RCC 7860 (cell line): ENCODE measurements around the gene GTF3C2.
A peak's percentile ranks its signal among the peaks of the same experiment; 100 is the strongest.
"Not testable (repeated sequence)": the region's sequence is repeated elsewhere in the genome, so short reads cannot be mapped to it uniquely, and the experiment has no call there.

Experiments
- DNase-seq: peaks from one replicate; pipeline ENCODE4 v3.0.0-alpha.2; 2015; ENCODE audit warnings: low spot score
- FAIRE-seq: peaks from 2 replicates; lab custom pipeline; 2012; peaks lifted over from hg19 to GRCh38; lab: Jason Lieb, UNC

The GTF3C2 gene

DNA sequence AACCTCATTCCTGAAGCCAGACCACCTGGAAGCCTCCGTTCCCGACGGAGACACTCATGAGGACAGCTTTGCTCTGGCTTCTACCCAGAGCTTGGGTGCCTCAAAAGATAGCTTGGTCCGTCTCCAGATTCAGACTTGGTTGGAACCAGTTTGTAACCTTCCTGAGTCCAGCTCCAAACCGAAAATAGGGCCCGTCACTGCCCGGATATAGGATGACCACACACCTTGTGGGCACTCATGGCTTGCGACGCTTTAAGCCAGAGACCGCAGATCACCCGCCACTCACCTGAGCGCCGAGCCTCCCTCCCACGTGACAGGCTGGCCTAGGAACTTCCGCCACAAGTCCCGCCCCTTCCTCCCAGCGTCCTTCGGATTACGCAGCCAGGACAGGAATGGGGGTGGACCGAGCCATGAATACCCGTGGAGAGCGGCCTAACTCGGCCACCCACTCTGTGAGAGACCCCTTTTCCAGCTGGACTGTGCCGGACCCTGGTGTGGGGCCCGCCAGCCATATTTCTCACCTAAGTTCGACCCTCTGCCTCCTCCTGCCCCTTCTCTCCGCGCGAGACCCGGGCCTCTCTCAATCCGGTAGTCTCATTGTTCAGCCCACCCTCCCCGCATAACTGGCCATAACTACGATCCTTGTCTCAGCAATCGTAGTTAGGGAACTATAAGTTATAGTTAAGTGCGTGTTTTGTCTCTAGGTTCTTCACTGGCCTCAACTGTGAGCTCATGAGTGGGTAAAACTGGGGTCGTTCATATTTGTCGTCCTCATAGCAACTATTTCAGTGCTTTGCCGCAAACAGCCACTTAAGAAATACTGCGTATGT lies 33.6 kb downstream of the GTF3C2 start, which contains the start of gene MPV17:
Gene MPV17, minus strand, starts transcription at position 332 of the 830 bp plus-strand sequence. CDS start 580 bp downstream, outside the sequence.
- DNase-seq = peak; percentile 83
- no peak for FAIRE-seq

DNA sequence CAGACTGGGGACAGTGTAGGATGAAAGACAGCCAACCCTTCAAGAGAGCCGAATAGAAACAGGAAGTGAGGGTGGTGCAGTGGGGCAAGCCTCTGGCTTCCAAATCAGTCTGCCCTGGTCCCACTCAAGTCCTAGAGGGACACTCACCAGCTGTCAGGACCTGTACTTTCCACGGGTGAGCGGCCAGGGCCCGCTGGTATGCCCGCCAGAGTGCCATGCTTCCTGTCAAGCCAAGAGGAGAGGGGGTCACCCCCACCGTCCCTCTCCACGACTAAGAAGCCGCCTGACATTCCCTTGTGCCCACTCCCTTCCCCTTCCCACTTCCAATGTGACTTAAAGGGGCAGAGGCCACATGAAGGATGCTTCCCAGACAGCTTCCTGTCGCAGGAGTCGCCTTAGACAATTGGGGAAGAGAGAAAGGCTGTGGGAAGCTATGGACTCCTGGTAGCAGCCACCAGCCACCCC lies 34.2 kb downstream of the GTF3C2 start:
- DNase-seq = peak; percentile 23
- no peak for FAIRE-seq

- FAIRE-seq = peak; percentile 93
- DNase-seq = peak; percentile 99
These were observed 35.5 kb downstream of the GTF3C2 start for GRCh38 chr2:27320958-27321543.

DNA sequence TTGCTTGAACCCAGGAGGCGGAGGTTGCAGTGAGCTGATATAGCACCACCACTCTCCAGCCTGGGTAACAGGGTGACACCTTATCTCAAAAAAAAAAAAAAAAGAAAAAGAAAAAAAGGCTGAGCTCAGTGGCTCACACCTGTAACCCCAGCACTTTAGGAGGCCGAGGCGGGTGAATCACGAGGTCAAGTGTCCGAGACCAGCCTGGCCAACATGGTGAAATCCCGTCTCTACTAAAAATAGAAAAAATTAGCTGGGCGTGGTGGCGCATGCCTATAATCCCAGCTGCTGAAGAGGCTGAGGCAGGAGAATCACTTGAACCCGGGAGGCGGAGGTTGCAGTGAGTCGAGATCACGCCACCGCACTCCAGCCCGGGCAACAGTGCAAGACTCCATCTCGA lies 36.7 kb downstream of the GTF3C2 start:
- not testable (repeated sequence) for FAIRE-seq, DNase-seq

- no peak for FAIRE-seq
- no peak for DNase-seq
These were observed 39.7 kb downstream of the GTF3C2 start for GRCh38 chr2:27316655-27317412.

GRCh38 chr2:27315122-27315521 lies 41.4 kb downstream of the GTF3C2 start:
- FAIRE-seq (no peak), DNase-seq (no peak)

- DNase-seq (no peak), FAIRE-seq (no peak)
These were observed 41.9 kb downstream of the GTF3C2 start for GRCh38 chr2:27314709-27315108.

DNA sequence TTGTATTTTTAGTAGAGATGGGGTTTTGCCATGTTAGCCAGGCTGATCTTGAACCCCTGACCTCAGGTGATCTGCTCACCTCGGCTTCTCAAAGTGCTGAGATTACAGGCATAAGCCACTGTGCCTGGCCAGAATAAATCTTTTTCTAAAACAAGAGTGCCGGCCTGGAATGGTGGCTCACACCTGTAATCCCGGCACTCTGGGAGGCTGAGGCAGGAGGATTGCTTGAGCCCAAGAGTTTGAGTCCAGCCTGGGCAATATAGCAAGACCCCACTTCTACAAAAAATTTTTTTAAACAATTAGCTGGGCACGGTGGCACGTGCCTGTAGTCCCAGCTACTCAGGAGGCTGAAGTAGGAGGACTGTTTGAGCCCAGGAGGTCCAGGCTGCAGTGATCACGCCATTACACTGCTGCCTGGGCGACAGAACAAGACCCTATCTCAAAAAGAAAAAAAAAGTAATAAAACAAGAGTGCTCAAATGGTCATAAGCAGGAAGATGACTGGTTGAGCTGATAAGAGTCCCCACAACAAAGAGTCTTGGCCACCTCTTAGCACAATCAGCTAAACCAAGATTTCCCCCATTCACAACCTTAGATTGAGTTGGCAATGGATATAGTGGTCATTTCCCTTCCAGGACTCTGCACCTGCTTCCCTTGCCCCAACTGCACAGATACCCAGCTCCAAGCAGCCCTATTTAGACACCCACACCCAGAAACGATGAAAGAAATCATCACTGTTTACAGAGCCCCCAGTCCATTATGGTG lies 42.5 kb downstream of the GTF3C2 start:
- no peak for FAIRE-seq

GRCh38 chr2:27312152-27312551 lies 44.4 kb downstream of the GTF3C2 start:
- FAIRE-seq (no peak), DNase-seq (no peak)

More for the DNA sequence above, 42.5 kb downstream of the GTF3C2 start:
- DNase-seq = no peak

- DNase-seq (no peak), FAIRE-seq (no peak)
These were observed 46.9 kb downstream of the GTF3C2 start for GRCh38 chr2:27309651-27310050.

DNA sequence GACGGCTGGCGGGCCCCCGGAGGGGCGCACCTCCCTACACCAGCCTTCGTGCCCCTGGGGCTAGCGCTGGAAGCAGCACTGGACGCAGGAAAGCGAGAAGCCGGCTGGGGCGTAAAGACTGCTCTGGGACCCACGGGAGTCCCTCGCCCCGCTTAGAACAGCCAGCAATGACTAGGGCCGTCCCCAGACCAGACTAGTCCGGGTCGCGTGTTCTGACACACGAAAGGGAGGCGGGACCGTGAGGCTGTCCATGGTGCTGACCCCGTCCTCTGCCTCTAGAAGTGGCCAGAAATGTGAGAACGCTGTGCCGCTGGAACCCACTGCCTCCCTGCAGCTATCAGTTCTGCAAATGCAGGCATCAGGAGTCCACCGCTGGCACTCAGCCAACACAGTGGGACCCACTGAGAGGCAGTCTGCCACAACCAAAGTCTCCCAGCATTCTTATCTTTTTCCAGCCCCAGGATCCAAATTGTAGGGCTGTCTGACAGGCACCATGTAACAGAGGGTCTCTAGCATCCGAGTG lies 48.1 kb downstream of the GTF3C2 start, which contains the start of gene UCN:
Gene UCN, minus strand, starts transcription at position 87 of the 523 bp plus-strand sequence. CDS start 550 bp downstream, outside the sequence.
- FAIRE-seq (no peak), DNase-seq (no peak)

GRCh38 chr2:27307545-27308358 lies 48.8 kb downstream of the GTF3C2 start:
- no peak for FAIRE-seq
- DNase-seq = no peak

DNA sequence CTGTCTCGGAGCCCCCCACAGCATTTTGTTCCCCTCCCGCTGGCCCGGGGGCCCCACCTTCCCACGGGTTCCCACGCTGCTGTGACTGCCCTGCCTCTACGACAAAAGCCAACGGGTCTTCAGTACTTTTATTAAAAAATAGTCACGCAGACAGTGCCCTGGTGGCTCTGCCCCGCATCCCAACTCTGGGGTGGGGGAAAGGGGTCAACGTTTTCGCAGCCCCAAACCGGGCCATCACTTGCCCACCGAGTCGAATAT lies 49.3 kb downstream of the GTF3C2 start:
- no peak for DNase-seq
- no peak for FAIRE-seq

DNA sequence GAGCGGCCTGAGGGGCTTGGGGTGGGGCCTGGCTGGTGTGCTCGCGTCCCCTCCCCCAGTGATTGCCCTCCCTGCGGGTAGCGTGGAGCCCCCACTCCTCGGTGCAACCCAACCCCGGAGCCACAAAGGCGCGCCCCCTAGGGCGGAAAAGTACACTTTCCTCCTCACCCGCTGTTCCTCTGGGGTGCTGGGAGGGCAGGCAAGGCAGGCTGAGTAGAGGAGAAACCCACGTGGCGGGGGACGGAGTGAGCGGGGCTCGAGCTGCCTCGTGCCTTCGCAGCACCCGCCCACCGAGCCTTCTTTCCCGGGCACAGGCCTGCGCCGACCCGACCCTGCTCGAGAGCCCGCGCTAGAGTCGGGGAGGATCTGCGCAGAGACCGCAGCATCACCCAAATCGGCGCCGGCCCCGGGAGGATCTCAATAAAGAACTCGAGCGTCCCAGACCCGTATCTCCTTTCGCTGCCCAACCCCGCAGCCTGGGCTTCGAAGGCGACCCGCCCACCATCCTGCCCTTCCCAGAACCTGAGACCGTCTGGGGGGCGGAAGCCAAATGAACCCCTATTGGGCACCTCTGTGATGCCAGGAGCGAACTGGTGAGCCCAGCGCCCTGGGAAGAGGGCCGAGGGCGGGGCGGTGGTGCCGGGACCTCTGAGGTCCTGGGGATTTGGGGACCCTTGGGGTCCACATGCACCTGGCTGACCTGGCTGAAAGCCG lies 49.8 kb downstream of the GTF3C2 start:
- FAIRE-seq (no peak), DNase-seq (no peak)

DNA sequence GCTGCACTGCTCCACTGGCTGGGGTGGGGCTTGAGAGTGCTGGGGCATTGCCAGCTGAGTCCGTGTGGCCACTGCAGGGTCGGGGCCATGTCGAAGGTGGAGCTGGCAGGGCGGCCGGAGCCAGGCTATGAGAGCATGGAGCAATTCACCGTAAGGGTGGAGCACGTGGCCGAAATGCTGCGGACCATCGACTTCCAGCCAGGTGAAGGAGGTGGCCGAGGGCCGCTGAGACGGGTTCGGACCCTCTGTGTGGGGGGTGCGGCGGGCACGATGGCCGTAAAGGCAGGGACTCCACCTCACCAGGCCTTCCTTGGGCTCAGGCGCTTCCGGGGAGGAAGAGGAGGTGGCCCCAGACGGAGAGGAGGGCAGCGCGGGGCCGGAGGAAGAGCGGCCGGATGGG lies 50.4 kb downstream of the GTF3C2 start:
- no peak for DNase-seq
- no peak for FAIRE-seq

GRCh38 chr2:27305516-27305915 lies 51.0 kb downstream of the GTF3C2 start:
- FAIRE-seq = no peak

DNA sequence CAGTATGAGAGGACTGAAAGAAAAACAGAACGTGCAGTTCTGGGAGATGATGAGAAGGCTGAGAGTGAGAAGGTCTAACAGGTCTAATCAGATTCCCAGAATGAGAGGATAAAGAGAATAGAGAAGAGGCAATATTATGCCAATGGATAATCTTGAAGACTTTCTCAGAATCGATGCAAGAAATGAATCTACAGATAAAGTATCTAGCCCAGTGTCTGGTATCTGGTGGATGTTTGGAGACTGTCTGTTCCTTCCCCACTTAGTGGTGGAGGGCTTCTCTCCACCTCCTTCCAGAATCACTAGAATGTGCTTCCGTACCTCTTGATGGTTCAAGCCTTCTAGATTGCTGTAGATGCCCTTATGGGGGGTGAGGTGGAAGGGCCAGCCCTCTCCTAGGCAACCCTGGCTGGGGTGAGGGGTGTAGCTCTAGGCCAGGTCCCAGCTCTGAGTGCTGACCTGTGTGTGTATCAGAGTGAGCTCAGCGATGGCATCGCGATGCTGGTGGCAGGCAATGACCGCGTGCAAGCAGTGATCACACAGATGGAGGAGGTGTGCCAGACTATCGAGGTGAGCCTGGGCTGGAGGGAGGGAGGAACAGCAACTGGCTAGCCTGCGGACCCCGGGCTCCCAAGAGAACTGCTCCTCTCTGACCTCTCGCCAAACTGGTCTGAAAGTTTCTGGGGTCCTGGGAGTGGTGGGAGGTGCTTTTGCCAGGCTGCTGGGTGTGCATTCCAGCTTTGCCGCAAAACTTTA lies 51.9 kb downstream of the GTF3C2 start:
- FAIRE-seq = no peak

More at GRCh38 chr2:27305516-27305915, 51.0 kb downstream of the GTF3C2 start:
- no peak for DNase-seq

More for the DNA sequence above, 51.9 kb downstream of the GTF3C2 start:
- no peak for DNase-seq
